B cell (primary cell): ENCODE measurements around the gene H1-8. TPM values are rescaled to one million over a fixed set of nuclear protein-coding genes. Genes with fewer than 3 reads are reported as not detected.

Source experiments
- ATAC-seq: fragments of 200-7000 bp; cut with Tn5 transposase; one replicate; pipeline ENCODE4 v1.10.0; 2021; ENCODE audit warnings: low read depth, mild to moderate bottlenecking, moderate number of reproducible peaks, moderate library complexity
- CTCF ChIA-PET: fragments of 350-600 bp; sonication (Branson Sonifier 250); formaldehyde crosslinking; loops from one replicate; lab custom pipeline; 2021; ENCODE audit warnings: antibody characterized with exemption, inconsistent platforms; lab: Charles Lee
- POLR2A ChIA-PET: fragments of 350-600 bp; sonication (Branson Sonifier 250); formaldehyde crosslinking; loops from one replicate; lab custom pipeline; 2021; ENCODE audit warnings: antibody characterized with exemption; lab: Charles Lee
- DNase-seq: peaks from one replicate; pipeline ENCODE4 v3.0.0; 2013
- H2AFZ ChIP-seq: 2 replicates; pipeline ENCODE4 v1.6.1; 2012; ENCODE audit warnings: mild to moderate bottlenecking, low read depth, low read length; ENCODE audit not compliant: insufficient read depth, poor library complexity, severe bottlenecking
- H3K27ac ChIP-seq, 2 donors: 1 replicate in 1 of 2; 2 replicates in 1 of 2; pipeline ENCODE4 v1.5.1; 2012 to 2013; ENCODE audit warnings: low read length in 2 of 2, mild to moderate bottlenecking in 2 of 2, moderate library complexity in 1 of 2
- H3K27me3 ChIP-seq, 4 experiments: fragments of 200-600 bp in 1 of 4; sonication (generic) in 1 of 4; replicated peaks in 1 of 4; 1 replicate in 2 of 4; 2 replicates in 2 of 4; pipeline versions ENCODE4 v1.6.1 to v1.7.0; 2013 to 2016; ENCODE audit warnings: low read length in 3 of 4, mild to moderate bottlenecking in 2 of 4, mixed read lengths in 1 of 4, moderate library complexity in 1 of 4; ENCODE audit not compliant: insufficient read depth in 4 of 4, control insufficient read depth in 3 of 4; ENCODE audit errors: control extremely low read depth in 1 of 4
- H3K36me3 ChIP-seq, 2 experiments: replicated peaks in 1 of 2; 1 replicate in 1 of 2; 2 replicates in 1 of 2; pipeline versions ENCODE4 v1.6.1 to v1.7.1; 2013; ENCODE audit warnings: low read length in 1 of 2; ENCODE audit not compliant: insufficient read depth in 2 of 2, control insufficient read depth in 1 of 2; ENCODE audit errors: control extremely low read depth in 1 of 2, extremely low read depth in 1 of 2
- H3K4me1 ChIP-seq, 2 donors: fragments of 200-600 bp in 1 of 2; sonication (generic) in 1 of 2; 1 replicate in 1 of 2; 2 replicates in 1 of 2; pipeline versions ENCODE4 v1.5.1 to v1.6.1; 2013 to 2017; ENCODE audit warnings: low read length in 2 of 2; ENCODE audit not compliant: control insufficient read depth in 2 of 2, insufficient read depth in 2 of 2
- H3K4me2 ChIP-seq: replicated peaks from 2 replicates; pipeline ENCODE3; 2012; ENCODE audit warnings: mild to moderate bottlenecking, low read depth, low read length; ENCODE audit not compliant: poor library complexity, severe bottlenecking
- H3K4me3 ChIP-seq, 5 experiments: fragments of 200-600 bp in 1 of 5; sonication (generic) in 1 of 5; 1 replicate in 3 of 5; 2 replicates in 2 of 5; pipeline versions ENCODE4 v1.5.1 to v1.7.0; 2011 to 2016; ENCODE audit warnings: low read length in 4 of 5, mild to moderate bottlenecking in 4 of 5, low read depth in 2 of 5, control low read depth in 1 of 5, moderate library complexity in 1 of 5; ENCODE audit not compliant: insufficient read depth in 1 of 5; ENCODE audit errors: control extremely low read depth in 1 of 5, extremely low read depth in 1 of 5
- H3K79me2 ChIP-seq: fragments of 200-600 bp; sonication (generic); one replicate; pipeline ENCODE4 v1.6.0; 2016; ENCODE audit warnings: low read length; ENCODE audit not compliant: control insufficient read depth, insufficient read depth
- H3K9ac ChIP-seq: fragments of 200-600 bp; sonication (generic); 2 replicates; pipeline ENCODE4 v1.6.1; 2017; ENCODE audit warnings: mild to moderate bottlenecking, low read length, moderate library complexity
- H3K9me3 ChIP-seq, 3 donors: one replicate each; pipeline versions ENCODE4 v1.6.1 to v1.7.1; 2013; ENCODE audit warnings: low read length in 2 of 3; ENCODE audit not compliant: control insufficient read depth in 2 of 3, insufficient read depth in 1 of 3; ENCODE audit errors: control extremely low read depth in 1 of 3
- H4K20me1 ChIP-seq: 2 replicates; pipeline ENCODE4 v1.6.0; 2012; ENCODE audit warnings: mild to moderate bottlenecking, low read length; ENCODE audit not compliant: insufficient read depth, control insufficient read depth, poor library complexity, severe bottlenecking
- H3K27ac Mint-ChIP-seq: one replicate; pipeline ENCODE4 v1.8.0; 2021; ENCODE audit warnings: mixed read lengths
- H3K27me3 Mint-ChIP-seq: one replicate; pipeline ENCODE4 v1.8.0; 2021; ENCODE audit warnings: mixed read lengths
- H3K4me1 Mint-ChIP-seq: one replicate; pipeline ENCODE4 v1.8.0; 2021; ENCODE audit warnings: mixed read lengths
- H3K4me3 Mint-ChIP-seq: one replicate; pipeline ENCODE4 v1.8.0; 2021; ENCODE audit warnings: mixed read lengths
- H3K9me3 Mint-ChIP-seq: one replicate; pipeline ENCODE4 v1.8.0; 2022; ENCODE audit warnings: mixed read lengths; ENCODE audit not compliant: insufficient read depth
- CTCF ChIP-seq: fragments of 200-600 bp; IDR thresholded peaks from one replicate; pipeline ENCODE4 v1.8.0; 2022; ENCODE audit warnings: antibody characterized with exemption, mild to moderate bottlenecking
- EZH2 ChIP-seq: IDR thresholded peaks from 2 replicates; pipeline ENCODE4 v1.6.1; 2012; ENCODE audit warnings: borderline replicate concordance, low read depth, mild to moderate bottlenecking, moderate library complexity, low read length; ENCODE audit not compliant: insufficient read depth, poor library complexity, severe bottlenecking
- WGBS: methylation state at CpG from one replicate; pipeline ENCODE4 v1.1.5; 2013; ENCODE audit warnings: missing lambda C conversion rate; ENCODE audit not compliant: insufficient coverage; 5-methylcytosine and 5-hydroxymethylcytosine counted together
- intact Hi-C: fragments of 100-400 bp; cut with micrococcal nuclease; formaldehyde crosslinking; loops from one replicate; pipeline ENCODE4 v1.10.0; 2022
- polyA plus RNA-seq: library from polyadenylated mRNA; depleted of rRNA; stranded (reverse); fragments of >200 nt; gene quantifications from 2 replicates; pipeline ENCODE4 v1.2.3, GENCODE V29; 2012
- total RNA-seq, 2 donors: library from RNA; stranded (reverse); fragments of 120-200 nt in 1 of 2; gene quantifications; 1 replicate in 1 of 2; 2 replicates in 1 of 2; pipeline versions ENCODE4 v1.2.3 to v1.2.4, GENCODE V29; 2013 to 2022

Gene H1-8
- total and polyA plus RNA-seq, 2 donors (not counting 1 experiment from before 2014, with no cell fraction given): not detected

- no peak overlapping the region for H3K4me2 ChIP-seq
- WGBS: 96% methylated on average over 9 of the region's 10 CpGs
- no peak overlapping the region for H3K4me3 ChIP-seq
- H2AFZ ChIP-seq: no peak overlapping the region
- no peaks in the 10 kb centered on the region for H4K20me1 ChIP-seq
- Mint-ChIP-seq H3K4me3 (no peak overlapping the region), H3K27ac (no peak overlapping the region), H3K27me3 (no peaks in the 10 kb centered on the region), H3K4me1 (no peaks in the 10 kb centered on the region), H3K9me3 (no peaks in the 10 kb centered on the region)
- intact Hi-C loops: no loop called here
- H3K79me2 ChIP-seq: no peaks in the 10 kb centered on the region
- no peak for ATAC-seq
- H3K9ac ChIP-seq: no peak overlapping the region
- H3K36me3 ChIP-seq: no peaks in the 10 kb centered on the region
- TF ChIP-seq CTCF (no peak), EZH2 (no peak)
- no peak overlapping the region for H3K27ac ChIP-seq
- no peaks in the 10 kb centered on the region for H3K4me1 ChIP-seq
- CTCF ChIA-PET: no interaction called here
- POLR2A ChIA-PET: no interaction called here
- no peaks in the 10 kb centered on the region for H3K9me3 ChIP-seq
- H3K27me3 ChIP-seq: no peaks in the 10 kb centered on the region
- no peak for DNase-seq
Observed at GRCh38 chr3:129519449-129519848, 23.5 kb upstream of the H1-8 start.

GRCh38 chr3:129519896-129520715 is 22.9 kb upstream of the H1-8 start:
- H3K9me3 Mint-ChIP-seq: no peaks in the 10 kb centered on the region
- CTCF ChIA-PET: no interaction called here
- DNase-seq (no peak), ATAC-seq (no peak)
- Histone ChIP-seq H3K4me1 (no peaks in the 10 kb centered on the region), H3K79me2 (no peaks in the 10 kb centered on the region), H3K9ac (no peak overlapping the region), H2AFZ (no peak overlapping the region), H3K9me3 (no peaks in the 10 kb centered on the region), H3K36me3 (no peaks in the 10 kb centered on the region), H3K27ac (no peak overlapping the region), H3K4me2 (no peak overlapping the region), H3K27me3 (no peaks in the 10 kb centered on the region), H4K20me1 (no peaks in the 10 kb centered on the region), H3K4me3 (no peak overlapping the region)
- intact Hi-C loops: no loop called here
- H3K27me3 Mint-ChIP-seq: no peaks in the 10 kb centered on the region
- no peak for TF ChIP-seq CTCF
- no peak for TF ChIP-seq EZH2
- no peak overlapping the region for H3K27ac Mint-ChIP-seq
- no peak overlapping the region for H3K4me3 Mint-ChIP-seq
- 93% methylated on average over 10 of the region's 15 CpGs for WGBS
- peaks cover 4% of the 10 kb centered on the region for H3K4me1 Mint-ChIP-seq
- POLR2A ChIA-PET: no interaction called here
